GM12878 (cell line): ENCODE results near the gene OR52D1. TPM values are rescaled to one million over a fixed set of nuclear protein-coding genes. Genes with fewer than 3 reads are reported as not detected.

Source experiments
- ATAC-seq: fragments of 200-7000 bp; cut with Tn5 transposase; 3 replicates; pipeline ENCODE4 v1.9.1; 2020; ENCODE audit warnings: mild to moderate bottlenecking, moderate library complexity
- BruUV-seq: library from RNA; stranded (reverse); fragments of 400-500 nt; replicated peaks from 2 replicates; lab custom pipeline; 2021; lab: Mats Ljungman, UMichigan
- CTCF ChIA-PET: fragments of 300-600 bp; sonication (Branson Sonifier 250); formaldehyde crosslinking; extraction: SDS; loops from one replicate; lab custom pipeline; 2021; ENCODE audit warnings: inconsistent platforms; lab: Yijun Ruan, JAX
- POLR2A ChIA-PET: fragments of 350-600 bp; formaldehyde crosslinking; extraction: SDS; loops from one replicate; lab custom pipeline; 2021; ENCODE audit warnings: inconsistent platforms; lab: Charles Lee
- RAD21 ChIA-PET: fragments of 300-600 bp; sonication (Branson Sonifier 250); formaldehyde crosslinking; loops from one replicate; lab custom pipeline; 2023; ENCODE audit warnings: antibody characterized with exemption; ENCODE audit not compliant: unreplicated experiment; lab: Charles Lee
- SMC1A ChIA-PET: fragments of 300-600 bp; sonication (Branson Sonifier 250); formaldehyde crosslinking; loops from one replicate; lab custom pipeline; 2023; ENCODE audit not compliant: unreplicated experiment, uncharacterized antibody; lab: Charles Lee
- DNase-seq: peaks from one replicate; pipeline ENCODE4 v3.0.0-alpha.2; 2011; ENCODE audit warnings: low read depth, low spot score
- FAIRE-seq: peaks from 3 replicates; lab custom pipeline; 2011; peaks lifted over from hg19 to GRCh38; lab: Jason Lieb, UNC
- H2AFZ ChIP-seq: 2 replicates; pipeline ENCODE4 v1.6.0; 2011; ENCODE audit warnings: low read depth, low read length, control low read depth; ENCODE audit not compliant: control insufficient read depth
- H3K27ac ChIP-seq: 2 replicates; pipeline ENCODE4 v1.5.1; 2011; ENCODE audit warnings: control low read depth; ENCODE audit not compliant: control insufficient read depth, insufficient read depth
- H3K27me3 ChIP-seq, 2 experiments: replicated peaks in 1 of 2; 2 replicates each; pipeline versions ENCODE4 v1.6.0 to v1.6.1; 2011; ENCODE audit warnings: low read length in 1 of 2; ENCODE audit not compliant: control insufficient read depth in 2 of 2, insufficient read depth in 2 of 2
- H3K36me3 ChIP-seq, 2 experiments: 2 replicates each; pipeline ENCODE4 v1.5.1; 2011; ENCODE audit warnings: low read length in 1 of 2; ENCODE audit not compliant: control insufficient read depth in 2 of 2, insufficient read depth in 2 of 2
- H3K4me1 ChIP-seq: 2 replicates; pipeline ENCODE4 v1.6.1; 2011; ENCODE audit warnings: mild to moderate bottlenecking, low read length, moderate library complexity, mixed read lengths; ENCODE audit not compliant: control insufficient read depth, insufficient read depth
- H3K4me2 ChIP-seq: 2 replicates; pipeline ENCODE4 v1.6.0; 2011; ENCODE audit warnings: control low read depth; ENCODE audit not compliant: control insufficient read depth, insufficient read depth
- H3K4me3 ChIP-seq: fragments of 200-600 bp; sonication (generic); 2 replicates; pipeline ENCODE4 v1.5.1; 2016
- H3K79me2 ChIP-seq: 2 replicates; pipeline ENCODE4 v1.6.0; 2011; ENCODE audit warnings: low read length; ENCODE audit not compliant: control insufficient read depth, insufficient read depth
- H3K9ac ChIP-seq: 2 replicates; pipeline ENCODE4 v1.8.0; 2011; ENCODE audit warnings: low read length, control low read depth, mixed read lengths; ENCODE audit not compliant: control insufficient read depth, insufficient read depth
- H3K9me3 ChIP-seq: replicated peaks from 3 replicates; pipeline ENCODE4 v1.5.1; 2011; ENCODE audit warnings: mild to moderate bottlenecking, low read length; ENCODE audit not compliant: control insufficient read depth, insufficient read depth
- H4K20me1 ChIP-seq: 2 replicates; pipeline ENCODE4 v1.6.0; 2011; ENCODE audit not compliant: control insufficient read depth, insufficient read depth
- POLR2AphosphoS5 ChIP-seq: IDR thresholded peaks from 2 replicates; pipeline ENCODE4 v1.6.1; 2011; ENCODE audit warnings: mild to moderate bottlenecking, low read length, inconsistent platforms
- RAD21 ChIP-seq: IDR thresholded peaks from 2 replicates; pipeline ENCODE4 v1.6.1; 2011; ENCODE audit warnings: mild to moderate bottlenecking, low read depth, low read length, moderate library complexity; ENCODE audit not compliant: insufficient read depth
- TARDBP ChIP-seq: IDR thresholded peaks from 2 replicates; pipeline ENCODE4 v1.6.1; 2016; ENCODE audit warnings: borderline replicate concordance
- ZBTB4 ChIP-seq: fragments of 450-650 bp; formaldehyde crosslinking; IDR thresholded peaks from 2 replicates; pipeline ENCODE4 v1.4.0; 2022; ENCODE audit warnings: mild to moderate bottlenecking, moderate library complexity
- ZNF217 ChIP-seq: fragments of 450-650 bp; IDR thresholded peaks from 2 replicates; pipeline ENCODE4 v1.6.1; 2017; ENCODE audit warnings: antibody characterized with exemption, mild to moderate bottlenecking
- WGBS: methylation state at CpG from one replicate; pipeline ENCODE4 v1.1.6; 2016; ENCODE audit warnings: low lambda C conversion rate; ENCODE audit not compliant: insufficient replicate concordance, insufficient coverage; ENCODE audit errors: missing lambda C conversion rate; 5-methylcytosine and 5-hydroxymethylcytosine counted together
- in situ Hi-C: fragments of 300-500 bp; cut with MboI; formaldehyde crosslinking; loops from 9 replicates; pipeline ENCODE4 v1.14.3; 2018; ENCODE audit warnings: mixed read lengths
- intact Hi-C: fragments of 100-400 bp; cut with micrococcal nuclease; formaldehyde crosslinking; loops from one replicate; pipeline ENCODE4 v1.14.2; 2022; ENCODE audit not compliant: unreplicated experiment
- polyA plus RNA-seq, 11 experiments: library from polyadenylated mRNA; depleted of rRNA in 4 of 11; unstranded in 6 of 11; stranded (reverse) in 5 of 11; fragments of >200 nt; fragmentation: Nextera tagmentation in 4 of 11; fragmentation: Illumina TruSeq in 1 of 11; extraction: Ambion mirVana in 4 of 11; extraction: Trizol in 1 of 11; gene quantifications; 1 replicate in 1 of 11; 2 replicates in 10 of 11; pipeline versions ENCODE4 v1.2.1 to v1.2.3, GENCODE V29; 2011 to 2016; ENCODE audit warnings: inconsistent platforms in 2 of 11, missing spikeins in 2 of 11, low read depth in 1 of 11
- total RNA-seq, 4 experiments: library from RNA; depleted of rRNA in 3 of 4; stranded (reverse); fragments of >200 nt in 3 of 4; fragmentation: Illumina TruSeq in 1 of 4; extraction: Trizol in 1 of 4; gene quantifications; 2 replicates each; pipeline versions ENCODE4 v1.2.1 to v1.2.3, GENCODE V29; 2013 to 2021
- TF ChIP-seq, protein P1 (sequence below): IDR thresholded peaks from 2 replicates; pipeline ENCODE4 v1.6.1; 2012; ENCODE audit warnings: low read depth, low read length, improper control_type of control experiment

The OR52D1 gene
- total and polyA plus RNA-seq, 10 of the 15 experiments (the other 5 are each of a cell fraction or from before 2014, with no cell fraction given), result not detected

- 32% methylated on average over 3 of the region's 3 CpGs for WGBS
- no peak for FAIRE-seq
Measured at GRCh38 chr11:5524756-5525155, 36.3 kb downstream of the OR52D1 start.

More at GRCh38 chr11:5524756-5525155, 36.3 kb downstream of the OR52D1 start:
- H3K36me3 ChIP-seq, result no peaks in the 10 kb centered on the region
- H3K9ac ChIP-seq, result no peak overlapping the region
- no peak for DNase-seq
- intact Hi-C loops (no loop called here), in situ Hi-C loops (no loop called here)
- ChIA-PET CTCF (no interaction called here), POLR2A (no interaction called here), RAD21 (no interaction called here), SMC1A (interaction anchor here (1.6 kb wide), 1 partner anchor 9 kb away, joined by 5 read pairs; no protein-coding TSS in a partner anchor)
- no peaks in the 10 kb centered on the region for H3K79me2 ChIP-seq
- no peak for ATAC-seq
- no peaks in the 10 kb centered on the region for H3K4me1 ChIP-seq
- H2AFZ ChIP-seq, result no peak overlapping the region
- H3K9me3 ChIP-seq, result no peaks in the 10 kb centered on the region
- no peaks in the 10 kb centered on the region for H4K20me1 ChIP-seq
- H3K27ac ChIP-seq, result no peak overlapping the region
- no peak overlapping the region for H3K4me3 ChIP-seq
- no TSS peak for BruUV-seq
- no peaks in the 10 kb centered on the region; a peak in 1 of 4 replicates for H3K27me3 ChIP-seq
- TF ChIP-seq ZBTB4 (CRISPR knock-in tag) (no peak), ZNF217 (no peak), TARDBP (no peak), POLR2AphosphoS5 (no peak), RAD21 (no peak)
- TF ChIP-seq, protein P1, sequence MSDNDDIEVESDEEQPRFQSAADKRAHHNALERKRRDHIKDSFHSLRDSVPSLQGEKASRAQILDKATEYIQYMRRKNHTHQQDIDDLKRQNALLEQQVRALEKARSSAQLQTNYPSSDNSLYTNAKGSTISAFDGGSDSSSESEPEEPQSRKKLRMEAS, result no peak
- H3K4me2 ChIP-seq, result no peak overlapping the region
